ENCODE results near the gene NEK4. TPM values are rescaled to one million over a fixed set of nuclear protein-coding genes. Genes with fewer than 3 reads are reported as not detected.

The NEK4 gene
- polyA plus RNA-seq, 1 donor (not counting 4 experiments of a cell fraction or from before 2014, with no cell fraction given), result 13.6 TPM

DNA sequence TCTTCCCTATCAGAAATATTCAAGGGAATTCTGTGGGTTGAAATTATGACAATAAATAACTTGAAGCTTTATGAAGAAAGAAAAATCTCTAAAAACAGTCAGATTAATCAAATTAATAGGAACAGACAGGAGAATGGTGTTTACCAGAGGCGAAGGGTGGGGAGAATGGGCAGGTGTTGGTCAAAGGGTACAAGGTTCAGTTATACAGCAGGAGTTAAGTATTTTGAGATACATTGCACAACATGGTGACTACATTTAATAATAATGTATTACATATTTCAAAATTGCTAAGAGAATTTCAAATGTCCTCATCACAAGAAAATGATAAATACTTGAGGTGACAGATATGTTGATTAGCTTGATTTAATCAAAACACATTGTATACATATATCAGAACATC is 46.2 kb downstream of the NEK4 start:
- FAIRE-seq (no peak), DNase-seq (ENCODE audit: low read depth, low spot score) (no peak)
- Histone ChIP-seq H4K20me1 (ENCODE audit: control insufficient read depth, extremely low read depth, insufficient read depth, low read length) (no peaks in the 10 kb centered on the region), H3K27ac (ENCODE audit: control insufficient read depth, insufficient read depth, low read length) (no peak overlapping the region), H3K79me2 (ENCODE audit: control insufficient read depth, insufficient read depth, low read length) (no peaks in the 10 kb centered on the region), H3K4me1 (ENCODE audit: control insufficient read depth, extremely low read depth, insufficient read depth, low read length) (no peaks in the 10 kb centered on the region), H3K9ac (ENCODE audit: control insufficient read depth, extremely low read depth, insufficient read depth, low read length) (no peak overlapping the region), H3K4me2 (ENCODE audit: control insufficient read depth, extremely low read depth, insufficient read depth, low read depth, low read length) (no peak overlapping the region), H3K27me3 (ENCODE audit: control insufficient read depth, extremely low read depth, insufficient read depth, low read length) (no peaks in the 10 kb centered on the region), H3K9me3 (ENCODE audit: control insufficient read depth, low read depth, low read length) (no peaks in the 10 kb centered on the region), H3K36me3 (ENCODE audit: control insufficient read depth in 2 of 2, extremely low read depth in 1 of 2, insufficient read depth in 2 of 2, low read length in 2 of 2) (peaks cover 0 to 3% of the 10 kb centered on the region in 2 experiments), H3K9me1 (ENCODE audit: control insufficient read depth, extremely low read depth, insufficient read depth, low read length) (no peaks in the 10 kb centered on the region), H3K4me3 (ENCODE audit: control insufficient read depth in 2 of 3, extremely low read depth in 1 of 3, insufficient read depth in 2 of 3, low read depth in 1 of 3, low read length in 3 of 3) (no peak overlapping the region), H2AFZ (ENCODE audit: control insufficient read depth, low read length) (no peak overlapping the region)
- dilution Hi-C loops (cut with MboI; ENCODE audit: extremely low pct_ligation_motif_present, low sequenced_read_pairs), result no loop called here
- TF ChIP-seq, protein P1, sequence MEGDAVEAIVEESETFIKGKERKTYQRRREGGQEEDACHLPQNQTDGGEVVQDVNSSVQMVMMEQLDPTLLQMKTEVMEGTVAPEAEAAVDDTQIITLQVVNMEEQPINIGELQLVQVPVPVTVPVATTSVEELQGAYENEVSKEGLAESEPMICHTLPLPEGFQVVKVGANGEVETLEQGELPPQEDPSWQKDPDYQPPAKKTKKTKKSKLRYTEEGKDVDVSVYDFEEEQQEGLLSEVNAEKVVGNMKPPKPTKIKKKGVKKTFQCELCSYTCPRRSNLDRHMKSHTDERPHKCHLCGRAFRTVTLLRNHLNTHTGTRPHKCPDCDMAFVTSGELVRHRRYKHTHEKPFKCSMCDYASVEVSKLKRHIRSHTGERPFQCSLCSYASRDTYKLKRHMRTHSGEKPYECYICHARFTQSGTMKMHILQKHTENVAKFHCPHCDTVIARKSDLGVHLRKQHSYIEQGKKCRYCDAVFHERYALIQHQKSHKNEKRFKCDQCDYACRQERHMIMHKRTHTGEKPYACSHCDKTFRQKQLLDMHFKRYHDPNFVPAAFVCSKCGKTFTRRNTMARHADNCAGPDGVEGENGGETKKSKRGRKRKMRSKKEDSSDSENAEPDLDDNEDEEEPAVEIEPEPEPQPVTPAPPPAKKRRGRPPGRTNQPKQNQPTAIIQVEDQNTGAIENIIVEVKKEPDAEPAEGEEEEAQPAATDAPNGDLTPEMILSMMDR (optimal IDR thresholded peaks at IDR 0.05 in 1 of 3, IDR thresholded peaks at IDR 0.05 in 1 of 3, conservative IDR thresholded peaks at IDR 0.05 in 1 of 3; ENCODE audit: extremely low read depth in 1 of 3, insufficient read depth in 2 of 3, low read length in 3 of 3), result no peak
- TF ChIP-seq EZH2 (IDR thresholded peaks at IDR 0.05; ENCODE audit: low read length), result no peak

DNA sequence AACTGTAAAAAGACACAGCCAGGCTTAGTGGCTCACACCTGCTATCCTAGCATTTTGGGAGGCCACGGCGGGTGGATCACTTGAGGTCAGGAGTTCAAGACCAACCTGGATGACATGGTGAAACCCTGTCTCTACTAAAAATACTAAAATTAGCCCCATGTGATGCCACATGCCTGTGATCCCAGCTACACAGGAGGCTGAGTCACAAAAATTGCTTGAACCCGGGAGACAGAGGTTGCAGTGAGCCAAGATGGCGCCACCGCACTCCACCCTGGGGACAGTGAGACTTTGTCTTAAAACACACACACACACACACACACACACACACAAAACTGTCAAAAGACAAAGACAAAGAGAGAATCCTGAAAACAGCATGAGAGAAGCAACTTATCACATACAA is 46.8 kb downstream of the NEK4 start:
- no peak for TF ChIP-seq EZH2 (IDR thresholded peaks at IDR 0.05; ENCODE audit: low read length)
- TF ChIP-seq, protein P1 (optimal IDR thresholded peaks at IDR 0.05 in 1 of 3, IDR thresholded peaks at IDR 0.05 in 1 of 3, conservative IDR thresholded peaks at IDR 0.05 in 1 of 3; ENCODE audit: extremely low read depth in 1 of 3, insufficient read depth in 2 of 3, low read length in 3 of 3), result no peak
- Histone ChIP-seq H3K9me1 (ENCODE audit: control insufficient read depth, extremely low read depth, insufficient read depth, low read length) (no peaks in the 10 kb centered on the region), H3K36me3 (ENCODE audit: control insufficient read depth in 2 of 2, extremely low read depth in 1 of 2, insufficient read depth in 2 of 2, low read length in 2 of 2) (peaks cover 0 to 3% of the 10 kb centered on the region in 2 experiments), H3K9me3 (ENCODE audit: control insufficient read depth, low read depth, low read length) (no peaks in the 10 kb centered on the region), H3K4me1 (ENCODE audit: control insufficient read depth, extremely low read depth, insufficient read depth, low read length) (no peaks in the 10 kb centered on the region), H3K4me2 (ENCODE audit: control insufficient read depth, extremely low read depth, insufficient read depth, low read depth, low read length) (no peak overlapping the region), H2AFZ (ENCODE audit: control insufficient read depth, low read length) (no peak overlapping the region), H3K4me3 (ENCODE audit: control insufficient read depth in 2 of 3, extremely low read depth in 1 of 3, insufficient read depth in 2 of 3, low read depth in 1 of 3, low read length in 3 of 3) (no peak overlapping the region), H4K20me1 (ENCODE audit: control insufficient read depth, extremely low read depth, insufficient read depth, low read length) (no peaks in the 10 kb centered on the region), H3K27me3 (ENCODE audit: control insufficient read depth, extremely low read depth, insufficient read depth, low read length) (no peaks in the 10 kb centered on the region), H3K9ac (ENCODE audit: control insufficient read depth, extremely low read depth, insufficient read depth, low read length) (no peak overlapping the region), H3K27ac (ENCODE audit: control insufficient read depth, insufficient read depth, low read length) (no peak overlapping the region), H3K79me2 (ENCODE audit: control insufficient read depth, insufficient read depth, low read length) (no peaks in the 10 kb centered on the region)
- dilution Hi-C loops (cut with MboI; ENCODE audit: extremely low pct_ligation_motif_present, low sequenced_read_pairs), result no loop called here
- no peak for DNase-seq (ENCODE audit: low read depth, low spot score)
- FAIRE-seq, result no peak
